Stomach (tissue), 9 donors: ENCODE measurements around the gene MORF4L2. TPM values are rescaled to one million over a fixed set of nuclear protein-coding genes. Genes with fewer than 3 reads are reported as not detected.

ENCODE experiments used
- DNase-seq, 2 donors: peaks; one replicate each; pipeline versions ENCODE4 v3.0.0 to v3.0.0-alpha.2; 2013 to 2019
- H3K27ac ChIP-seq, 5 donors: fragments of 200-600 bp in 4 of 5; sonication (generic) in 4 of 5; one replicate each; pipeline ENCODE4 v1.5.1; 2013 to 2019; ENCODE audit warnings: mild to moderate bottlenecking in 1 of 5, moderate library complexity in 1 of 5
- H3K27me3 ChIP-seq, 3 donors: fragments of 200-600 bp; sonication (generic); one replicate each; pipeline ENCODE4 v1.5.1; 2017 to 2019; ENCODE audit warnings: mixed run types in 1 of 3
- H3K36me3 ChIP-seq, 4 donors: fragments of 200-600 bp; sonication (generic); 1 replicate in 3 of 4; 2 replicates in 1 of 4; pipeline ENCODE4 v1.5.1; 2016 to 2019
- H3K4me1 ChIP-seq, 4 donors: fragments of 200-600 bp; sonication (generic); one replicate each; pipeline ENCODE4 v1.5.1; 2016 to 2019
- H3K4me3 ChIP-seq, 4 donors: fragments of 200-600 bp; sonication (generic) in 3 of 4; one replicate each; pipeline ENCODE4 v1.5.1; 2016 to 2019; ENCODE audit warnings: mild to moderate bottlenecking in 1 of 4
- H3K9me3 ChIP-seq, 4 donors: fragments of 200-600 bp; sonication (generic); one replicate each; pipeline ENCODE4 v1.5.1; 2016 to 2019
- EP300 ChIP-seq: sonication (generic); formaldehyde crosslinking; IDR thresholded peaks from one replicate; pipeline ENCODE4 v1.6.1; 2017; ENCODE audit warnings: antibody characterized with exemption
- POLR2A ChIP-seq, 4 donors: fragments of 450-650 bp; IDR thresholded peaks; one replicate each; pipeline ENCODE4 v1.6.1; 2016; ENCODE audit warnings: antibody characterized with exemption in 4 of 4, control low read depth in 2 of 4, mild to moderate bottlenecking in 1 of 4, moderate library complexity in 1 of 4
- POLR2AphosphoS5 ChIP-seq, 3 donors: sonication (generic); formaldehyde crosslinking; IDR thresholded peaks; one replicate each; pipeline ENCODE4 v1.6.1; 2016; ENCODE audit warnings: antibody characterized with exemption in 3 of 3
- WGBS, 5 donors: extraction: QIAGEN DNeasy Blood & Tissue Kit in 3 of 5; methylation state at CpG; one replicate each; pipeline versions ENCODE4 v1.1.5 to v1.1.7; 2013 to 2018; 5-methylcytosine and 5-hydroxymethylcytosine counted together
- intact Hi-C: fragments of 100-400 bp; cut with DNase I; formaldehyde crosslinking; loops from one replicate; pipeline ENCODE4 v1.15.1; 2023; ENCODE audit warnings: low total_unique reads
- polyA plus RNA-seq, 3 donors: library from polyadenylated mRNA; stranded (reverse); fragments of 200-250 nt; gene quantifications; one replicate each; pipeline ENCODE4 v1.2.3, GENCODE V29; 2013
- total RNA-seq, 5 donors: library from RNA; depleted of rRNA; stranded (reverse); fragments of >200 nt; gene quantifications; one replicate each; pipeline versions ENCODE4 v1.1.0 to v1.2.3, GENCODE V29; 2014 to 2016
- TF ChIP-seq, protein P1 (sequence below), 7 experiments: fragments of 450-650 bp in 4 of 7; fragments of 200-600 bp in 3 of 7; sonication (generic) in 3 of 7; IDR thresholded peaks; one replicate each; pipeline ENCODE4 v1.5.1; 2016 to 2019; ENCODE audit warnings: antibody characterized with exemption in 7 of 7, control low read depth in 2 of 7, mild to moderate bottlenecking in 1 of 7
- donor health status: healthy with polysubstance abuse.
- donor health status: Bipolar disorder and iron deficiency.
- donor health status: healthy.

Gene MORF4L2
- total and polyA plus RNA-seq, 8 donors = 104 to 441 (median 249) TPM

DNA sequence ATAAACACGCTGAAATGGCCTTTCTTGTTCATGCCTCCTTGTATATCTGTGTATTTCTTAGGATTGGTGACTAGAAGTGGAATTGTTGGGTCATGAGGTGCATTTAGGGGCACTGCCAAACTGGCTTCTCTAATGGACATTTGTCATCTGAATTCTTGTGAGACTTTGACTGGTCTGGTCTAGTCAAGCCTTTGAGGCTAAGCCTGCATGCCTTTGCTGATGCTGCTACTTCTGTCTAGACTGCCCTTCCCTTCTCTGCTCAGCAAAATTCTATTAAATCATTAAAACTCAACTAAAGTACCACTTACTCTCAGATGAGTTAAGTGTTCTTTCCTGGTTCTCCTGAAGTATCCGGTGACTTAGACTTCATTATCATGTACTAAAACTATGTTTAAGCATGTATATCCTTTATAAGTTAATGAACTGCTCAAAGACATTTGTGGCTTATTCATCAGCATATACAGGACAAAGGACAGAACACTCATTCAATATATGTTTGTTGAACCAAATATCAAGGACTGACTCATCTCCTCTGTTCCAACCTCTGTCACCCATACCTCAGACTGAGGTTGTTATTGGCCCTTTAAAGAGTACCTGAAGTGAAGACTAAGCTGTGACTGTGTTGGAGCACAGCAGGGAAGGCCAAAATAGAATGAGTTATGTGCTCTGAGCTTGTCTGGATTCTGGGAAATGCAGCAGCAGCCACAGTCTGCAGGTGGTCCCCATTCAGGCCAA is 48.7 kb downstream of the MORF4L2 start:
- 64 to 91% (median 70%) methylated on average over 2 of the region's 2 CpGs for WGBS, 5 donors
- Histone ChIP-seq H3K4me1 (no peaks in the 10 kb centered on the region), H3K27ac (no peak overlapping the region), H3K9me3 (no peaks in the 10 kb centered on the region), H3K4me3 (no peak overlapping the region), H3K36me3 (no peaks in the 10 kb centered on the region), H3K27me3 (peaks cover 0 to 4% (median 0%) of the 10 kb centered on the region in 3 donors)
- intact Hi-C loops = no loop called here
- TF ChIP-seq, protein P1, sequence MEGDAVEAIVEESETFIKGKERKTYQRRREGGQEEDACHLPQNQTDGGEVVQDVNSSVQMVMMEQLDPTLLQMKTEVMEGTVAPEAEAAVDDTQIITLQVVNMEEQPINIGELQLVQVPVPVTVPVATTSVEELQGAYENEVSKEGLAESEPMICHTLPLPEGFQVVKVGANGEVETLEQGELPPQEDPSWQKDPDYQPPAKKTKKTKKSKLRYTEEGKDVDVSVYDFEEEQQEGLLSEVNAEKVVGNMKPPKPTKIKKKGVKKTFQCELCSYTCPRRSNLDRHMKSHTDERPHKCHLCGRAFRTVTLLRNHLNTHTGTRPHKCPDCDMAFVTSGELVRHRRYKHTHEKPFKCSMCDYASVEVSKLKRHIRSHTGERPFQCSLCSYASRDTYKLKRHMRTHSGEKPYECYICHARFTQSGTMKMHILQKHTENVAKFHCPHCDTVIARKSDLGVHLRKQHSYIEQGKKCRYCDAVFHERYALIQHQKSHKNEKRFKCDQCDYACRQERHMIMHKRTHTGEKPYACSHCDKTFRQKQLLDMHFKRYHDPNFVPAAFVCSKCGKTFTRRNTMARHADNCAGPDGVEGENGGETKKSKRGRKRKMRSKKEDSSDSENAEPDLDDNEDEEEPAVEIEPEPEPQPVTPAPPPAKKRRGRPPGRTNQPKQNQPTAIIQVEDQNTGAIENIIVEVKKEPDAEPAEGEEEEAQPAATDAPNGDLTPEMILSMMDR (IDR thresholded peaks at IDR 0.05) = no peak
- no peak for TF ChIP-seq EP300
- TF ChIP-seq POLR2AphosphoS5 (IDR thresholded peaks at IDR 0.05) = no peak
- no peak for DNase-seq

DNA sequence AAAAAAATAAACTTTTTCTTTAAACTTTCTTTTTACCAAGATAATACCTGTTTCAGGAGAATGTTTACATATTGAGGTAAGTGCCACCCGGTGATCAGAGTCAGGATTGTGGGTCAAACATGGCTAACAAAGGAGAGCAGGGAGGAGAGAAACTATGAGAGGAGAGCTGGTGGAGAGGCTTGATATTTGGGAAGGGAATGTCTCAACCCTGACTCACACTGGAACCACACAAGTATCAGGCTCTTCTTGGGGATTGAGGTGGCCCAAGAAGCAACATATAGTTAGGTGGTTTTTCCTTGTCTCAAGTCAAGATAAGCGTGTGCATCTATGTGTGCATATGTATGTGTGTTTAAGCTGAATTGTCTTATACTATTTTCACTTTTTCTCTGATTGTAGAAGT is 51.1 kb downstream of the MORF4L2 start:
- WGBS, 5 donors = 50 to 70% (median 56%) methylated on average over 2 of the region's 2 CpGs

DNA sequence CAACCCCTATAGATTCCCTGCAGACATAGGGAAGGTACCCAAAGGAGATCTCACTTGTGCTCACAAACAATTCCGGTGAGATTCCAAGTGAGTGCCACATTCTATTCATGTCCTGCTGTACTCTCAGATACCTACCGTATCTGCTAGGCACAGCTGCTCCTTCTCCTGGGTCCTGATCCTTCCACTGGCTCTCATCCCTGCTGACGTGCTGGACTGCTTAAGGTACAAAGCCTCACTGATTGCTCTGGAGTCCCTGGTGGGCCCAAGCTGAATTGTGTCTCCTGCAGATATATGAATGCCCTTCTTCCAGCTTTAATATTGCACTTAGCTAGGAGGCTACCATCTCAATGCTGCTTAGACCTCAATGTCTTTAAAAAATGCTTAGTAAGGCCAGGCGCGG is 55.4 kb downstream of the MORF4L2 start:
- Histone ChIP-seq H3K4me1 (peaks cover 0 to 17% (median 3%) of the 10 kb centered on the region in 4 donors), H3K27ac (no peak overlapping the region), H3K4me3 (peak overlapping the region in 1 of 4 donors; percentile 71), H3K9me3 (no peaks in the 10 kb centered on the region), H3K36me3 (no peaks in the 10 kb centered on the region), H3K27me3 (peaks cover 0 to 5% (median 0%) of the 10 kb centered on the region in 3 donors)
- TF ChIP-seq EP300 (no peak), POLR2AphosphoS5 (IDR thresholded peaks at IDR 0.05) (no peak), POLR2A (IDR thresholded peaks at IDR 0.05) (no peak)
- TF ChIP-seq, protein P1 (IDR thresholded peaks at IDR 0.05) = no peak
- intact Hi-C loops = no loop called here
- 78 to 100% (median 90%) methylated on average over 5 of the region's 5 CpGs for WGBS, 5 donors
- DNase-seq = no peak

More for the DNA sequence above, 51.1 kb downstream of the MORF4L2 start:
- no peaks in the 10 kb centered on the region for H3K36me3 ChIP-seq
- intact Hi-C loops = no loop called here
- no peaks in the 10 kb centered on the region for H3K9me3 ChIP-seq
- H3K27ac ChIP-seq = no peak overlapping the region
- no peak overlapping the region for H3K4me3 ChIP-seq
- DNase-seq = no peak
- no peaks in the 10 kb centered on the region for H3K27me3 ChIP-seq
- peaks cover 0 to 1% (median under 1%) of the 10 kb centered on the region in 4 donors for H3K4me1 ChIP-seq
- no peak for TF ChIP-seq POLR2AphosphoS5 (IDR thresholded peaks at IDR 0.05)
- TF ChIP-seq EP300 = no peak
- TF ChIP-seq POLR2A (IDR thresholded peaks at IDR 0.05) = no peak
- TF ChIP-seq, protein P1 (IDR thresholded peaks at IDR 0.05) = no peak

DNA sequence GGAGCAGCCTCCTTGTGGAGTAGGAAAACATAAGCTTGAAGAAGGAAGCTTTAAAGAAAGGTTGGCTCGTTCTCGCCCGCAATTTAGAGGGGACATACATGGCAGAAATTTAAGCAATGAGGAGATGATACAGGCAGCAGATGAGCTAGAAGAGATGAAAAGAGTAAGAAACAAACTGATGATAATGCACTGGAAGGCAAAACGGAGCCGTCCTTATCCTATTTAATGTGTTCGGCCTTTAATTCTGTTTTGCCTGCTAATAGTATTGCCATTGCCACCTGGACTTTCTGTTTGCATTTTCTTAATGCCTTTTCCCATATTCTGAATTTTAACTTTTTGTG is 56.4 kb downstream of the MORF4L2 start:
- peaks cover 0 to 5% (median 0%) of the 10 kb centered on the region in 3 donors for H3K27me3 ChIP-seq
- no peaks in the 10 kb centered on the region for H3K9me3 ChIP-seq
- H3K27ac ChIP-seq = peak overlapping the region; percentile 76 to 93 (median 90)
- intact Hi-C loops = no loop called here
- peak overlapping the region; percentile 59 to 71 (median 66) for H3K4me3 ChIP-seq
- no peaks in the 10 kb centered on the region for H3K36me3 ChIP-seq
- DNase-seq = no peak
- TF ChIP-seq EP300 (no peak), POLR2AphosphoS5 (IDR thresholded peaks at IDR 0.05) (no peak), POLR2A (IDR thresholded peaks at IDR 0.05) (no peak)
- TF ChIP-seq, protein P1 (IDR thresholded peaks at IDR 0.05) = no peak
- WGBS, 5 donors = 11 to 39% (median 17%) methylated on average over 6 of the region's 6 CpGs
- peaks cover 0 to 28% (median 7%) of the 10 kb centered on the region in 4 donors for H3K4me1 ChIP-seq
